HG03439 (cell line): ENCODE measurements around the gene ZNF8.
A peak's percentile ranks its signal among the peaks of the same experiment; 100 is the strongest.
"Not testable (repeated sequence)": the region's sequence is repeated elsewhere in the genome, so short reads cannot be mapped to it uniquely, and the experiment has no call there.

ENCODE experiments used
- ATAC-seq: cut with Tn5 transposase; IDR thresholded peaks from one replicate; pipeline ENCODE4 v1.9.1; 2021; ENCODE audit warnings: mild to moderate bottlenecking, moderate library complexity; ENCODE audit not compliant: unreplicated experiment

ZNF8 gene

DNA sequence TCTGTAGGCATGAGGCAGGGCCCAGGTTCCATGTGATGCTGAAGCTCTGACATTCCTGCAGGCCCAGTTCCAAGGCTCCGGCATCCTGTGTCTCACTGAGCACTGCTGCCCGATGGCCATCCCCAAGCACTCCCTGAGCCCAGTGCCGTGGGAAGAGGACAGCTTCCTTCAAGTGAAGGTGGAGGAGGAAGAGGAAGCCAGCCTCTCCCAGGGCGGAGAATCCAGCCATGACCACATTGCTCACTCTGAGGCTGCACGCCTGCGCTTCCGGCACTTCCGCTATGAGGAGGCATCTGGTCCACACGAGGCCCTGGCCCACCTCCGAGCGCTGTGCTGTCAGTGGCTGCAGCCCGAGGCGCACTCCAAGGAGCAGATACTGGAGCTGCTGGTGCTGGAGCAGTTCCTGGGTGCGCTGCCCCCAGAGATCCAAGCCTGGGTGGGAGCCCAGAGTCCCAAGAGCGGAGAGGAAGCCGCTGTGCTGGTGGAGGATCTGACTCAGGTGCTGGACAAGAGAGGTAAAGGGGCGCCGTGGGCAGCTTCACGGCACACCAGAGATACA is 56.0 kb downstream of the ZNF8 start:
- no peak for ATAC-seq

DNA sequence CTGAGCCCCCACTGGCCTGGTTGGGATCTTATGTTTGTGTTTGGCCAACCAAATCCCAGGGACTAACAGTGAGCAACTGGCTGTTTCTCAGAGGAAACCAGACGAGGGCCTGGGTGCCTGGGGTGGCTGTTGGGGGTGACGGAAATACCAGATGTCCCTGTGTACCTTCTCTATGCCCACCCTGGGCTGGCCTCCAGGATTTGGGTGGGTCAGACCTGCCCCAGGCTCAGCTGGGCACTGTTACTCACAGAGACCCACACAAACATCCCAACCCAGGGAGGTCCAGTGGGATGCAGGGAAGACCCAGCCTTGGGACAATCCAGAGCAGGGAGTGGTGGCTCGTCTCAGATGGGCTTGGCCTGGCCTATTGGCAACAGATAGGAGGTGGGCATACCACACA is 56.9 kb downstream of the ZNF8 start:
- no peak for ATAC-seq

DNA sequence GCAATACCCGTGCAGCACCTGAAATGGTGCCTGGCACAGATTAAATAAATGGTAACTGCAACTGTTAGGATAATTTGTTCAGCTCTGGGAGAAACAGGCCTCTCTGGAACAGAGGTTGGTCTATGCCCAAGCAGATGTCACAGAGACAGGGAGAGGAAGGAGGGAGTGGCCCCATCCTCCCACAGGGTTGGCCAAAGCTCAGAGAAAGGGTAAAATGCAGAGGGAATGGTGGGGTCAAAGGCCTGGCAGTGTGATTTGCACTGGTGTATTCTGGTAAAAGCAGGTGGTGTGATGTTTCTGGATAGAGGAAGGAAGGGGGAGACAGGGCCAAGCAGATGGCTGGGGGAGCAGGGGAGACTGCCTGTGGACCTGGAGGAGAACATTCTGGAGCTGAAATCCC is 57.5 kb downstream of the ZNF8 start:
- no peak for ATAC-seq

DNA sequence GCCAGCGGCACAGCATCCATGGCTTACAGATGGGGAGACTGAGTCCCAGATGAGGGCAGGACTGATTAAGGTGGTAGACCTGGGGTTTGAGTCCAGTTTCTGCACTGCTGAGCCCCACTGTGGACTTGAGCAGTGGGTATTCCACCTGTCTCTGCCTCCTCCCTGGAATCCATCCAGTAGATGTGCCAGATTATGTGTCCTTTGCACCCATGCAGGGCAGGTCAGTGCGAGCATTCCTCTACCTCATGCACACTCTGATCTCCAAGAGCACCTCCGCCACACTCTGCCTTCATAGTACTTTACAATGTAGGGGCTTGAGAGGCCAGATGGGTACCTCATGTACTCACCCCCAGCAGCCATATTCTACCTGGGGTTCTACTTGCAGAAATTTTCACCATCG is 58.1 kb downstream of the ZNF8 start:
- ATAC-seq: no peak

DNA sequence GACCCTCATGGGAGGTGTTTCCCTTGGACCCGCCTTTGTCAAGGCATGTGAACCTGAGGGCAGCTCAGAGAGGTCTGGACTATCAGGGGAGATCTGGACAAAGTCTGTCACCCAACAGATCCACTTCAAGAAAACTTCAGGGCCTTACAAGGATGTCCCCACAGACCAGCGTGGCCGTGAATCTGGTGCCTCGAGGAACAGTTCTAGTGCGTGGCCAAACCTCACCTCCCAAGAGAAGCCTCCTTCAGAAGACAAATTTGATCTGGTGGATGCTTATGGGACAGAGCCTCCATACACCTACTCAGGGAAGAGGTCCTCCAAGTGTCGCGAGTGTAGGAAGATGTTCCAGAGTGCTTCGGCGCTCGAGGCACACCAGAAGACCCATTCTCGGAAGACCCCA is 59.6 kb downstream of the ZNF8 start:
- ATAC-seq: no peak

DNA sequence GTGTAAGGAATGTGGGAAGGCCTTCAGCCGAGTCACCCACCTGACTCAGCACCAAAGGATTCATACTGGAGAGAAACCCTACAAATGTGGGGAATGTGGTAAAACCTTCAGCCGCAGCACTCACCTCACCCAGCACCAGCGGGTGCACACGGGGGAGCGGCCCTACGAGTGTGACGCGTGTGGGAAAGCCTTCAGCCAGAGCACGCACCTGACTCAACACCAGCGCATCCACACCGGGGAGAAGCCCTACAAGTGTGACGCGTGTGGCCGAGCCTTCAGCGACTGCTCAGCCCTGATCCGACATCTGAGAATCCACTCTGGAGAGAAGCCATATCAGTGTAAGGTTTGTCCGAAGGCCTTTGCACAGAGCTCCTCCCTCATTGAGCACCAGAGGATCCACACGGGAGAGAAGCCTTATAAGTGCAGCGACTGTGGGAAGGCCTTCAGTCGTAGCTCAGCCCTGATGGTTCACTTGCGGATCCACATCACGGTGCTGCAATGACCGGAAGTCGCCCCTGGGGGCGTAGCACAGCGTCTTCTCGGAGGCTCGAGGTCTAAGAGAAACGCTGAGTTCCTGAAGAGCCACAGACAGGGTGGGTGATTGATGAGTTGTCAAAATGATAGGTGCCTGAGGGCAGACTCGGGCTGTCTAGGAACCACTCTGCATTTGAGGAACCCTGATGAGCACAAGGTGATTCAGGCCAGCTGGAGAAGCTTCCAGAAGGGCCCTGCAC is 60.2 kb downstream of the ZNF8 start:
- ATAC-seq: no peak

DNA sequence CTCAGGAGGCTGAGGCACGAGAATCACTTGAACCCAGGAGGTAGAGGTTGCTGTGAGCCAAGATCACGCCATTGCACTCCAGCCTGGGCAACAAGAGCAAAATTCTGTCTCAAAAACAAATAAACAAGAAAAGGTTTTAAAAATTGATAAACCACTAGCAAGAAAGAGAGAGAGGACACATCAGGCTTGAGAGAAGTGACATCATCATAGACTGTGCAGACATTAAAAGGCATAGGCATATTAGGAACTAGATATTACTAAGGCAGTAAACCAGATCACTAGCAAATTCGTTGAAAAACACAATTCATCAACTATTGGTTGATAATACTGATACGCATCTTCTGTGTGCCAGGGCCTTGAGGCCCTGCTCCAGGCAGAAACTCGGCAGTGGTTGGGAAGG is 66.8 kb downstream of the ZNF8 start:
- ATAC-seq: no peak

DNA sequence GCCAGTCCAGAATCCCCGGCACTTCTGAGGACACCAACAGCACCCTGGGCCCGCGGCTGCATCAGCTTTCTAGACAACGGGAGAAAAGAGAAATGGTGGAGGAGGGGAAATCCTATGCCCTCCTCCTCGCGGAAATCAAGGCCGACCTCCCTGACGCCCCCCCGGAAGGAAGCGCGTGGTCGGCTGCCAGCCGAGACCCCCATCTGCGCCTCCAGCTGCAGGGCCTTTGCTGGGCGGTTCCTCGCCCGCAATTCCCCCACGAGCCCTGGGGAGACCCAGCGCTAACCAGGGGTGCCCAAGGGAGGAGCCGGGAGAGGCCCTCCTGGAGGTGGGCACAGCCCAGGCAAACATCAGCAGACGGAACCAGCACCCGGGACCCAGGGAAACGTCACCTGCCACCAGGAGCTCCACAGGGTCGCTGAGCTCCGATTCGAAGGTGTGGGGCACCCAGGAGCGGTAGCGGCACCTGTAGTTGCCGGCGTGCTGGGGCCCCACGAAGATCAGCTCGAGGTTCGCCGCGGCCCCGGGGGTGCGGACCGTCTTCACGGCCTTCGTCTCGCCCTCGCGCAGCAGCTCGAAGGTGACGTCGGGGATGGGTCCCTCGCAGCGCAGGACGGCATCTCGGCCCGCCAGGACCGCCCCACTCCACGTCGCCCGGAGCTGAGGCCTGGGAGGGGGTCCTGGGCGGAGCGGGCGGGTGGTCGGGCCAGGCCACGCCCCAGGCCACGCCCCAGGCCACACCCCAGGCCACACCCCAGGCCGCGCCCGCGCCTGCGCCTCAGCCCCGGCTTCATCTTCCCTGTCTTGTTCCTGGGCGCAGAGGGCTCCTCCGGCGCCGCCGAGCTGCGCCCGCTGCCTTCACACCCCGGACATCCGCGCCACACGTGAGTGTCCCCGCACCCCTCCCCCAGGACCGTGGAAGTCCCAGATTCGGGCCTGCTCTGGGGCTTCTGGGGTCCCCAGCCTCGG is 68.5 kb downstream of the ZNF8 start:
- ATAC-seq: peak; percentile 75

DNA sequence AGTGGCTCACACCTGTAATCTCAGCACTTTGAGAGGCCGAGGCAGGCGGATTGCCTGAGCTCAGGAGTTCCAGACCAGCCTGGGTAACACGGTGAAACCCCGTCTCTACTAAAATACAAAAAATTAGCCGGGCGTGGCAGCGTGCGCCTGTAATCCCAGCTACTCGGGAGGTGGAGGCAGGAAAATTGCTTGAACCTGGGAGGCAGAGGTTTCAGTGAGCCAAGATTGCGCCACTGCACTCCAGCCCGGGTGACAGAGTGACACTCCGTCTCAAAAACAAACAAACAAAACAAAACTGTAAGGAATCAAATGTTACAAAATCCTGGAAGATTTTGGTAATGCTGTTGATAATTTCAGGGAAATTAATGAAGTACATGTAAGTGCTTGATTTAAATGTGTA is 69.3 kb downstream of the ZNF8 start:
- ATAC-seq: not testable (repeated sequence)

DNA sequence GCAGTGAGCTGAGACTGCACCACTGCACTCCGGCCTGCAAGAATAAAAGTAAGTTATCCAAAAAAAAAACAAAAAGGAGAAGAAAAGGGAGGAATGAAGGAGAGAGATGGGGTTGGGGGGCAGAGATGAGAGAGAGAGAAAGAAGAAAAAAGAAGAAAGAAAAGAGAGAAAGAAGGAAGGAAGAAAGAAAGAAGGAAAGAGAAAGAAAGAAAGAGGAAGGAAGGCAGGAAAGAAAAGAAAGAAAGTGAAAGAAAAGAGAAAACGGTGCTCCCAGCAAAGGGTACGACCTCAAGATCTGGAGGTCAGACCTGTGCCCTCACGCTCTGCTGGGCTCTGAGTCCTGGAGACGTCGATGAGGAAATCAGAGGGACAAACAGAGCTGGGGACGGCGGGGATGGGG is 70.8 kb downstream of the ZNF8 start:
- ATAC-seq: no peak

DNA sequence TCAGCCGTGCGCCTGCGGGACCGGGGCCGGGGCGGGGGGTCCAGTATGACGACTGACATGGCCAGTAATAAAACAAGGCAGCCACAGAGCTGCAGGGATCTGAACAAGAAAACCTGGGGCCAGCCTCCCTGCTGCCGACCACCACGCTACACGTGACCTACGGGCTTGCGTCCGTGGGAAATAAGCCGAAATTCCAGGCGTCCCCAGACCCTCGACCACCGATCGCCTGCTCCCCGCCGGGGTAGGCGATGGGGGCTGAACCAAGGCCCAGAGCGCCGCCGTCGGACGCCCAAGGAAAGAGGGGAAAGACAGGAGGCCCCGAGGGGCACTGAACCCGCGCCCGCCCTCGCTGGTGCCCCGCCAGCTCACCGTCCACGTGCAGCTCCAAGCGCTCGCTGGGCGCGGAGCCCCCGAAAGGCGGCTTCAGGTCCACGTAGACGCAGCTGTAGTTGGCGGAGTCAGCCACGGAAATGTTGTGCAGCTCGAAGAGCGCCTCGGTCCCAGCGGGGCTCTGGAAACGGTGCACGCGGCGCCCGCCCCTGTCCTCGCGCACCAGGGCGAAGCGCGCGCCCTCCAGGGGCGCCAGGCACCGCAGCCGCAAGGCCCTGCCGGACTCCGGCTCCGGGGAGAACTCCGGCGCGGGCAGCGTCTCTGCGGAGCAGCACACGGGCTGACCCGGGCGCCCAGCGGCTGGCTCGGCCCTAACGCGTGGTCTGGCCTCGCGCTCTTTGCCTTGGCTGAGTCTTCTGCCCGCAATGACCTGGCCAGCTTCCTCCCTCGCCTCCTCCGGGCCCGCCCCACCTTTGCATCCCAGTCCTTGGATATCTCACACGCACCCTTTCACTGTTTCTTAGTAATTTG is 71.5 kb downstream of the ZNF8 start:
- ATAC-seq: no peak

DNA sequence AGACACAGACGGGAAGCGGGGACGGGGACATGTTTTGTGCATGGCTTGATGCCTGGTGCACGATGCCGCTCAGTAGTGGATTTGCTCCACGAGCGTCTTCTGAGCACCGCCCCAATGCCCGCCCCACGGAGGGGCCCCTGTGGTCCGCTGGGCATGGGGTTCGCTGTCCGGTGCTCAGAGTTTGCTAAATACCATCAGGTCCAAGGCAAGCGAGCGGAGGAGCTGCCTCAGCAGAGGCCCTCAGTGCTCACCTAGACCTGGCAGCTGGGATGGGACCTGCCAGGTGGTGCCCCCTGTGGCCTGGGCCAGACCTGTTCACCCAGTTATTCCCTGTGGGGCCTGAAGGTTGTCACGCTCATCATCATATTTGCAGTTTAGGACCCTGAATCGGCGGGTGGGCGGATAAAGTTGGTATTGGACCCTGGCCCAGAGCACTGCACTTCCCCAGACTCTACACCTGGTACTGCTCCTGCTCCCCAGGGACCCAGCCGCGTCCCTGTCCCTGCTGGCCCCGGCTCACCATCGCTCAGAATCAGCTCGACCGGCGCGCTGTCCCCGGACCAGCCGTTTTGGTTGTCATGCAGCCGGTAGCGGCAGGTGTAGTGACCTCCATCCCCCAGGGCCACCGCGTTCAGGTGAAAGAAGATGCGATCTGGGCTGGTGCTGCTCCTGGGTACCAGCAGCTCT is 72.3 kb downstream of the ZNF8 start:
- no peak for ATAC-seq

DNA sequence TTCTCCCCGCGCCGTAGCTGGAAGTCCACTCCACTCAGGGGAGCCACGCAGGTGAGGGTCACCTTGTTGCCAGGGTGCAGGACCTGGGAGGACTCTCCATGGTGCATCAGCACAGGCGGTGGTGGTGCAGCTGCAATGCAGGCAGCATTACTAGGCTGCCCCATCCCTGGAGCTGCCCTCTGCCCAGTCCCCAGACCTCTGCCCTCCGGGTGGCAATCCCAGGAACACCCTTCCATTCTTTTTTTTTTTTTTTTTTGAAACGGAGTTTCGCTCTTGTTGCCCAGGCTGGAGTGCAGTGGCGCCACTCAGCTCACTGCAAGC is 72.8 kb downstream of the ZNF8 start:
- ATAC-seq: no peak

DNA sequence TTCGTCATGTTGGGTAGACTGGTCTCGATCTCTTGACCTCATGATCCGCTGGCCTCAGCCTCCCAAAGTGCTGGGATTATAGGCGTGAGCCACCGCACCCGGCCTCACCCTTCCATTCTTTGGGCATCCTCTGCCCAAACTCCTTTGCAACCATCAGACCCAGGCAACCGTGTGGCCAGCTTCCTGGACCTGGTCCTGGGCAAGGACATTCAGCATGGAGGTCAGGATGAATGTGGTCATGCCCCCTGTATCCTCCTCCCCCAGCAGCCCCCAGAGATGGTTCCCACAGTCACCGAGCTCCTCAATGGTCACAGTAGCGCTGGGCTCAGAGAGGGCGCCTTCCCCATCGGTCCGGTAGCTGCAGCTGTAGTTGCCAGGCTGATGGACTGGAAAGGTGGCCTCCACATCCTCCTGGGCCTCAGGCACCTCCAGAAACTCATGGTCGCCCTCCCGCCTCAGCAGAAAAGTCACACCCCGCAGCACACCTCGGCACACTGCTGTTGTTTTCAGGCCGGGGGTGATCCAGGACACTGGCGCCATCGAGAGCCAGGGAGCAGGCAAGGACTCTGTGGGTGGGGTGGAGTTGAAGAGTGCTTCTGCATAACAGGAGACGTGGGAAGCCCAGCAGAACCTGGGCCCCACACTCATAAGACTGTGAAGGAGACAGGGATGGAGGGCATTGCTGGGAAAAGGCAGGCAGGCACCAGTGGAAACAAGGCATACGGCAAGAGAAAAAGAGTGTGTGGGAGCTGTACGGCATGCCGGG is 73.4 kb downstream of the ZNF8 start:
- no peak for ATAC-seq
